Measurements from ENCODE around the gene MBLAC2. TPM values are rescaled to one million over a fixed set of nuclear protein-coding genes. Genes with fewer than 3 reads are reported as not detected.

Gene MBLAC2
- total RNA-seq, 2 donors from 2014 or later, result 3.5 to 5.0 TPM

DNA sequence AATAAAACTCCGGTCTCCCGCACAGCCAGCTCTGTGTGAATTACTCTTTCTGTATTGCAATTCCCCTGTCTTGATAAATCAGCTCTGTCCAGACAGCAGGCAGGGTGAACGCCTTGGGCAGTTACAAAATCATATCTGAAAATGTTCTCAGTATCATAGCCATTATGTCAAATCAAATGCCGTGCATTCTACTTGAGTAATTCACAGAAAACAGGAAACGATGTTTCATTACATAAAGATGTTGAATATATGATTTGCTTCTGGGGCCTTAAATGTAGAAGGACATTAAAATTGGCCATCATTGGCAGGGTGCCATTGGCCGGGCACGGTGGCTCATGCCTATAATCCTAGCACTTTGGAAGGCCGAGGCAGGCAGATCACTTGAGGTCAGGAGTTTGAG lies 8.6 kb upstream of the MBLAC2 start:
- H3K4me3 Mint-ChIP-seq, result no peak overlapping the region
- Histone ChIP-seq H3K9me3 (ENCODE audit: control insufficient read depth, low read length) (no peaks in the 10 kb centered on the region), H3K27ac (ENCODE audit: low read depth, low read length) (no peak overlapping the region), H3K27me3 (ENCODE audit: control insufficient read depth, insufficient read depth, low read length, poor library complexity, severe bottlenecking) (no peaks in the 10 kb centered on the region), H3K9ac (ENCODE audit: extremely low read depth, low read length, poor library complexity, severe bottlenecking) (no peak overlapping the region), H3K36me3 (ENCODE audit: control insufficient read depth, insufficient read depth, low read length) (no peaks in the 10 kb centered on the region), H3K4me1 (ENCODE audit: control insufficient read depth, insufficient read depth, low read length) (no peaks in the 10 kb centered on the region), H3K4me3 (ENCODE audit: low read length) (no peak overlapping the region)
- H3K36me3 Mint-ChIP-seq (ENCODE audit: low read depth), result peaks cover 12% of the 10 kb centered on the region
- peaks cover under 1% of the 10 kb centered on the region for H3K4me1 Mint-ChIP-seq
- H3K9me3 Mint-ChIP-seq, result no peaks in the 10 kb centered on the region
- DNase-seq, result no peak
- 96% methylated on average over 8 of the region's 8 CpGs for WGBS, 2 experiments (ENCODE audit: insufficient coverage in 1 of 2, insufficient read length in 1 of 2)
- H3K27me3 Mint-ChIP-seq (ENCODE audit: insufficient read depth), result no peaks in the 10 kb centered on the region
- no peak overlapping the region for H3K27ac Mint-ChIP-seq
- TF ChIP-seq CTCF (conservative IDR thresholded peaks at IDR 0.05), result no peak

GRCh38 chr5:90480699-90481098 lies 6.1 kb upstream of the MBLAC2 start:
- Histone ChIP-seq H3K9me3 (ENCODE audit: control insufficient read depth, low read length) (no peaks in the 10 kb centered on the region), H3K9ac (ENCODE audit: extremely low read depth, low read length, poor library complexity, severe bottlenecking) (no peak overlapping the region), H3K4me1 (ENCODE audit: control insufficient read depth, insufficient read depth, low read length) (no peaks in the 10 kb centered on the region), H3K27me3 (ENCODE audit: control insufficient read depth, insufficient read depth, low read length, poor library complexity, severe bottlenecking) (no peaks in the 10 kb centered on the region), H3K4me3 (ENCODE audit: low read length) (no peak overlapping the region), H3K27ac (ENCODE audit: low read depth, low read length) (no peak overlapping the region), H3K36me3 (ENCODE audit: control insufficient read depth, insufficient read depth, low read length) (no peaks in the 10 kb centered on the region)
- H3K9me3 Mint-ChIP-seq, result no peaks in the 10 kb centered on the region
- WGBS, 2 experiments (ENCODE audit: insufficient coverage in 1 of 2, insufficient read length in 1 of 2), result 90 to 100% methylated on average over 1 of the region's 1 CpG
- H3K27ac Mint-ChIP-seq, result no peak overlapping the region
- peaks cover 4% of the 10 kb centered on the region for H3K36me3 Mint-ChIP-seq (ENCODE audit: low read depth)
- H3K27me3 Mint-ChIP-seq (ENCODE audit: insufficient read depth), result no peaks in the 10 kb centered on the region
- no peak overlapping the region for H3K4me3 Mint-ChIP-seq
- H3K4me1 Mint-ChIP-seq, result peaks cover 23% of the 10 kb centered on the region
- no peak for DNase-seq
- no peak for TF ChIP-seq CTCF (conservative IDR thresholded peaks at IDR 0.05)

DNA sequence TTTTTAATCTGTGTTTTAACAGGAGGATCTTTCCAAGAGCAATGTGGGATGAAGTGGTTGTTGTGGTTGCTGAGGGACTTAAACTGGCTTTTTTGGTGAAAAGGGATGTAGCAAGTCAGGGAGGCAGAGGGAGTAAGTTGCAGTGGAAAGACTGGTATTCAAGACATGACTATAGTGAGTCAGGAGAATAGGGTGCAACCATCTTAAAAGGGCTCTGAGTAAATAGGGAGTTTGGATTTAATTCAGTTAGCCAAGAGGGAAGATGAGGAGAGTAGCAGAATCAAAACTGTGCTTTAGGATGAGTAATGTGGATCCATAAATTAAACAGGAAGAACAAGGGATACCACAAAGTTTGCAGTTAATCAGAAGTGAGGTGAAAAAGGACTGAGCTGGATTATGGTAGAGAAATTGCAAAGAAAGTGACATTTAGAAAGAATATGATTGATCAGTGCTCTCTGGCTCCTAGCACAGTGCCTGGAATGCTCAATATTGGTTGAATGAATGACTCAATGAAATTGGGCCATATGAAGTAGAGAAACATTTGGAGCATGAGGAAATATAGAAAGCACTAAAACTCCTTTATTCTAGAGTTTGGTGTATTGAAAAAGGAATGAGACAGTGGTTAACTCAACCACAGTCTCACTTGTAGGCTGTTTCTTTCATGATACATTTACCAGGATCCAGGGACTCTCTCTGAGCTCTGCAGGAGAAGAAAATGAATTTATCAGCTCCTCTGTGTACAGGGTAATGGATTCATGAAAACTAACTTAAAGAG lies 5.2 kb upstream of the MBLAC2 start:
- Mint-ChIP-seq H3K36me3 (ENCODE audit: low read depth) (peaks cover 4% of the 10 kb centered on the region), H3K9me3 (no peaks in the 10 kb centered on the region), H3K4me1 (peaks cover 23% of the 10 kb centered on the region), H3K27ac (no peak overlapping the region), H3K4me3 (no peak overlapping the region), H3K27me3 (ENCODE audit: insufficient read depth) (no peaks in the 10 kb centered on the region)
- H3K36me3 ChIP-seq (ENCODE audit: control insufficient read depth, insufficient read depth, low read length), result no peaks in the 10 kb centered on the region
- H3K9ac ChIP-seq (ENCODE audit: extremely low read depth, low read length, poor library complexity, severe bottlenecking), result no peak overlapping the region
- H3K27ac ChIP-seq (ENCODE audit: low read depth, low read length), result no peak overlapping the region
- no peak overlapping the region for H3K4me3 ChIP-seq (ENCODE audit: low read length)
- no peaks in the 10 kb centered on the region for H3K4me1 ChIP-seq (ENCODE audit: control insufficient read depth, insufficient read depth, low read length)
- no peak for DNase-seq
- H3K9me3 ChIP-seq (ENCODE audit: control insufficient read depth, low read length), result no peaks in the 10 kb centered on the region
- no peaks in the 10 kb centered on the region for H3K27me3 ChIP-seq (ENCODE audit: control insufficient read depth, insufficient read depth, low read length, poor library complexity, severe bottlenecking)
- TF ChIP-seq CTCF (conservative IDR thresholded peaks at IDR 0.05), result no peak

All from endodermal cell (in vitro differentiated cells).